ENCODE data around the gene DCP1B.

Gene DCP1B

GRCh38 chr12:1995205-1995896 is 8.9 kb downstream of the DCP1B start:
- TF ChIP-seq, protein P1, sequence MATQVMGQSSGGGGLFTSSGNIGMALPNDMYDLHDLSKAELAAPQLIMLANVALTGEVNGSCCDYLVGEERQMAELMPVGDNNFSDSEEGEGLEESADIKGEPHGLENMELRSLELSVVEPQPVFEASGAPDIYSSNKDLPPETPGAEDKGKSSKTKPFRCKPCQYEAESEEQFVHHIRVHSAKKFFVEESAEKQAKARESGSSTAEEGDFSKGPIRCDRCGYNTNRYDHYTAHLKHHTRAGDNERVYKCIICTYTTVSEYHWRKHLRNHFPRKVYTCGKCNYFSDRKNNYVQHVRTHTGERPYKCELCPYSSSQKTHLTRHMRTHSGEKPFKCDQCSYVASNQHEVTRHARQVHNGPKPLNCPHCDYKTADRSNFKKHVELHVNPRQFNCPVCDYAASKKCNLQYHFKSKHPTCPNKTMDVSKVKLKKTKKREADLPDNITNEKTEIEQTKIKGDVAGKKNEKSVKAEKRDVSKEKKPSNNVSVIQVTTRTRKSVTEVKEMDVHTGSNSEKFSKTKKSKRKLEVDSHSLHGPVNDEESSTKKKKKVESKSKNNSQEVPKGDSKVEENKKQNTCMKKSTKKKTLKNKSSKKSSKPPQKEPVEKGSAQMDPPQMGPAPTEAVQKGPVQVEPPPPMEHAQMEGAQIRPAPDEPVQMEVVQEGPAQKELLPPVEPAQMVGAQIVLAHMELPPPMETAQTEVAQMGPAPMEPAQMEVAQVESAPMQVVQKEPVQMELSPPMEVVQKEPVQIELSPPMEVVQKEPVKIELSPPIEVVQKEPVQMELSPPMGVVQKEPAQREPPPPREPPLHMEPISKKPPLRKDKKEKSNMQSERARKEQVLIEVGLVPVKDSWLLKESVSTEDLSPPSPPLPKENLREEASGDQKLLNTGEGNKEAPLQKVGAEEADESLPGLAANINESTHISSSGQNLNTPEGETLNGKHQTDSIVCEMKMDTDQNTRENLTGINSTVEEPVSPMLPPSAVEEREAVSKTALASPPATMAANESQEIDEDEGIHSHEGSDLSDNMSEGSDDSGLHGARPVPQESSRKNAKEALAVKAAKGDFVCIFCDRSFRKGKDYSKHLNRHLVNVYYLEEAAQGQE (IDR thresholded peaks at IDR 0.05; ENCODE audit: insufficient read depth in 1 of 2, low read depth in 2 of 2, low read length in 2 of 2), result no peak
- TF ChIP-seq TAF1 (IDR thresholded peaks at IDR 0.05; ENCODE audit: borderline replicate concordance, insufficient read depth, low read length), result no peak
- TF ChIP-seq FOXP2 (optimal IDR thresholded peaks at IDR 0.05; ENCODE audit: borderline replicate concordance, extremely low read depth, extremely low read length, insufficient read depth), result no peak
- no peak for TF ChIP-seq SIN3A (IDR thresholded peaks at IDR 0.05; ENCODE audit: borderline replicate concordance, insufficient read depth, low read length)
- TF ChIP-seq POLR2AphosphoS5 (IDR thresholded peaks at IDR 0.05; ENCODE audit: low read depth, low read length), result no peak

DNA sequence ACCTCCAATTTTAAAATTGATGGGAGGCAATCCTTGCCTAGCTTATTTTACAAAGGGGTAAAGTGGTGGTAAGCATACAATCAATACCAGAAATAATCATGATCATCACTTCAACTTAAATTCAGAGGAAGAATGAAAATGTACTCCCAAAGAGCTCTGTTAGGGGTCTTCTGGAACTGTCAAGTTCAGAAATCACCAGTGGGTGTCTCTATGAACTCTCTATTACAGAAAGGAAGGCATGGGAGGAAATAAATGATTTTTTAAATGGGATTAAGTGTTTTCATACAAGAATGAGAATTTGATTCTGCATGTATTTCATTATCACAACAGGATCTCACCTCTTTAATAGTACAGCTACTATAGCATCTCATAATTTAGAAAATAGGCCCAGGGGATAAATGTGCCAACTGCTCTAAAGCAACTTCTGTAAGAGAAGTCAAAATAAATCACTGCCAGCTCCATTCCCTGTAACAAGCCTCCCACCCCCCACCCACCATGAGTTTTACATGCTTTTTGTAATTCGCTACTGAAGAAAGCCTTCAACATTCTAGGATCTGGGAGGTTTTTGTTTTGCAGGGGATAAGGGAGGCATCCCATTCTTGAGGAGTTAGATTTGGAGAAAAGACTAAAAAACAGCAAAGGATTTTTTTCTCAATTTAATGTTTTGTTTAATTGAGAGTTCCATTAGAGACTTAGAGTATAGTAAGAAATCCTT is 9.7 kb downstream of the DCP1B start:
- TF ChIP-seq, protein P1 (IDR thresholded peaks at IDR 0.05; ENCODE audit: insufficient read depth in 1 of 2, low read depth in 2 of 2, low read length in 2 of 2), result no peak
- no peak for TF ChIP-seq TAF1 (IDR thresholded peaks at IDR 0.05; ENCODE audit: borderline replicate concordance, insufficient read depth, low read length)
- TF ChIP-seq SIN3A (IDR thresholded peaks at IDR 0.05; ENCODE audit: borderline replicate concordance, insufficient read depth, low read length), result no peak
- TF ChIP-seq POLR2AphosphoS5 (IDR thresholded peaks at IDR 0.05; ENCODE audit: low read depth, low read length), result no peak
- TF ChIP-seq FOXP2 (optimal IDR thresholded peaks at IDR 0.05; ENCODE audit: borderline replicate concordance, extremely low read depth, extremely low read length, insufficient read depth), result no peak

GRCh38 chr12:1993871-1994371 is 10.3 kb downstream of the DCP1B start:
- no peak for TF ChIP-seq FOXP2 (optimal IDR thresholded peaks at IDR 0.05; ENCODE audit: borderline replicate concordance, extremely low read depth, extremely low read length, insufficient read depth)
- no peak for TF ChIP-seq TAF1 (IDR thresholded peaks at IDR 0.05; ENCODE audit: borderline replicate concordance, insufficient read depth, low read length)
- TF ChIP-seq, protein P1 (IDR thresholded peaks at IDR 0.05; ENCODE audit: insufficient read depth in 1 of 2, low read depth in 2 of 2, low read length in 2 of 2), result no peak
- TF ChIP-seq SIN3A (IDR thresholded peaks at IDR 0.05; ENCODE audit: borderline replicate concordance, insufficient read depth, low read length), result no peak
- no peak for TF ChIP-seq POLR2AphosphoS5 (IDR thresholded peaks at IDR 0.05; ENCODE audit: low read depth, low read length)

DNA sequence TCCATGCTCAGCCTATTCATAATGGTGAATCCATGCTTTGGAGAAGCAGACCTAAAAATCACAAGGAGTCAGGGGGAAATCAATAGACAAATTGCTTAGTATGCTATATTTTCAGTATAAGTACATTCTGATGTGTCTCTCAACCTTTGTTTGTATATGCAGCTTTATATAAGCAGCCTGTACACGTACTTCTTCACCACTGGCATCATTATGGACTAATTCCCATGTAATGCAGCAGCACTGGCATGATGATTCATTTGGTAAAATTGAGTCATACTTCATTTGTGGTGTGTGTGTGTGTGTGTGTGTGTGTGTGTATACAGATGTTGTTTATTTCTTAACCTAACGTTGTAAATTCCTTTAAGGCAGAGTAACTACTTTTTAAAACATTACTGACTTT is 10.9 kb downstream of the DCP1B start:
- no peak for TF ChIP-seq SIN3A (IDR thresholded peaks at IDR 0.05; ENCODE audit: borderline replicate concordance, insufficient read depth, low read length)
- TF ChIP-seq FOXP2 (optimal IDR thresholded peaks at IDR 0.05; ENCODE audit: borderline replicate concordance, extremely low read depth, extremely low read length, insufficient read depth), result no peak
- TF ChIP-seq, protein P1 (IDR thresholded peaks at IDR 0.05; ENCODE audit: insufficient read depth in 1 of 2, low read depth in 2 of 2, low read length in 2 of 2), result no peak

Data from PFSK-1 (cell line).